H1 (cell line): Measurements from ENCODE around the gene CMSS1.

Source experiments
- ATF2 ChIP-seq: IDR thresholded peaks from 2 replicates; pipeline ENCODE4 v1.6.1; 2012; ENCODE audit warnings: low read length, inconsistent platforms
- BRCA1 ChIP-seq: IDR thresholded peaks from 2 replicates; pipeline ENCODE4 v1.6.1; 2012; ENCODE audit warnings: low read depth, low read length, improper control_type of control experiment
- CEBPB ChIP-seq: IDR thresholded peaks from 2 replicates; pipeline ENCODE4 v1.6.1; 2012; ENCODE audit warnings: low read depth, low read length
- CTCF ChIP-seq, 3 experiments: IDR thresholded peaks; 1 replicate in 2 of 3; 2 replicates in 1 of 3; pipeline versions ENCODE4 v1.5.1 to v1.6.1; 2011; ENCODE audit warnings: low read length in 3 of 3, mild to moderate bottlenecking in 3 of 3, inconsistent platforms in 2 of 3, low read depth in 1 of 3, moderate library complexity in 1 of 3; ENCODE audit not compliant: insufficient read depth in 1 of 3; ENCODE audit errors: control extremely low read depth in 1 of 3
- EGR1 ChIP-seq: IDR thresholded peaks from 2 replicates; pipeline ENCODE4 v1.6.1; 2011; ENCODE audit warnings: low read depth, low read length, borderline replicate concordance
- EZH2 ChIP-seq: fragments of 200-600 bp; sonication (generic); IDR thresholded peaks from 2 replicates; pipeline ENCODE4 v1.7.1; 2012; ENCODE audit warnings: low read depth, mild to moderate bottlenecking, moderate library complexity, low read length, inconsistent platforms; ENCODE audit not compliant: severe bottlenecking
- GABPA ChIP-seq: IDR thresholded peaks from 2 replicates; pipeline ENCODE4 v1.6.1; 2011; ENCODE audit warnings: mild to moderate bottlenecking, low read length, moderate library complexity, borderline replicate concordance; ENCODE audit not compliant: insufficient read depth
- MAX ChIP-seq: IDR thresholded peaks from 2 replicates; pipeline ENCODE4 v1.6.1; 2012; ENCODE audit warnings: inconsistent platforms
- PHF8 ChIP-seq: fragments of 200-600 bp; sonication (generic); conservative IDR thresholded peaks from 2 replicates; pipeline ENCODE4 v1.7.1; 2012; ENCODE audit warnings: low read depth, mild to moderate bottlenecking, inconsistent platforms, low read length, moderate library complexity
- RFX5 ChIP-seq: IDR thresholded peaks from 2 replicates; pipeline ENCODE4 v1.6.1; 2011; ENCODE audit warnings: low read depth, low read length, improper control_type of control experiment, borderline replicate concordance
- SUZ12 ChIP-seq: fragments of 200-600 bp; sonication (generic); IDR thresholded peaks from 2 replicates; pipeline ENCODE4 v1.6.1; 2012; ENCODE audit warnings: mild to moderate bottlenecking, inconsistent platforms, low read length, moderate library complexity, mixed read lengths
- TCF12 ChIP-seq: IDR thresholded peaks from 2 replicates; pipeline ENCODE4 v1.6.1; 2011; ENCODE audit warnings: low read depth, mild to moderate bottlenecking, low read length
- ZNF274 ChIP-seq: IDR thresholded peaks from 2 replicates; pipeline ENCODE4 v1.7.0; 2012; ENCODE audit warnings: low read length, borderline replicate concordance; ENCODE audit errors: extremely low read depth
- TF ChIP-seq, protein P1 (sequence below): IDR thresholded peaks from 2 replicates; pipeline ENCODE4 v1.6.1; 2011; ENCODE audit warnings: low read depth, mild to moderate bottlenecking, low read length; ENCODE audit not compliant: insufficient read depth

GRCh38 chr3:100189444-100189964 lies 371.8 kb downstream of the CMSS1 start:
- TF ChIP-seq RFX5 (no peak), EZH2 (no peak), CTCF (IDR thresholded peaks at IDR 0.05; ENCODE audit: control extremely low read depth in 1 of 3, insufficient read depth in 1 of 3, low read depth in 1 of 3, low read length in 3 of 3) (no peak), MAX (no peak), GABPA (no peak), EGR1 (no peak), ZNF274 (no peak), BRCA1 (no peak), PHF8 (no peak), TCF12 (no peak), ATF2 (no peak), CEBPB (no peak), SUZ12 (no peak)
- TF ChIP-seq, protein P1, sequence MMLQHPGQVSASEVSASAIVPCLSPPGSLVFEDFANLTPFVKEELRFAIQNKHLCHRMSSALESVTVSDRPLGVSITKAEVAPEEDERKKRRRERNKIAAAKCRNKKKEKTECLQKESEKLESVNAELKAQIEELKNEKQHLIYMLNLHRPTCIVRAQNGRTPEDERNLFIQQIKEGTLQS = no peak
